Ascending aorta (tissue), 2 donors: ENCODE results near the gene IL1RAP. TPM values are rescaled to one million over a fixed set of nuclear protein-coding genes. Genes with fewer than 3 reads are reported as not detected.

Experiments used
- DNase-seq, 2 donors: peaks; one replicate each; pipeline ENCODE4 v3.0.0-alpha.2; 2019; ENCODE audit warnings: low spot score in 2 of 2
- H3K27ac ChIP-seq, 2 donors: fragments of 200-600 bp; sonication (generic); one replicate each; pipeline ENCODE4 v1.5.1; 2016 to 2017; ENCODE audit warnings: mild to moderate bottlenecking in 1 of 2
- H3K27me3 ChIP-seq: fragments of 200-600 bp; sonication (generic); one replicate; pipeline ENCODE4 v1.5.1; 2017
- H3K36me3 ChIP-seq, 2 donors: fragments of 200-600 bp; sonication (generic); one replicate each; pipeline ENCODE4 v1.5.1; 2016
- H3K4me1 ChIP-seq, 2 donors: fragments of 200-600 bp; sonication (generic); one replicate each; pipeline ENCODE4 v1.5.1; 2016 to 2017; ENCODE audit warnings: mild to moderate bottlenecking in 1 of 2
- H3K4me3 ChIP-seq, 2 donors: fragments of 200-600 bp; sonication (generic); one replicate each; pipeline ENCODE4 v1.5.1; 2016 to 2017; ENCODE audit warnings: mild to moderate bottlenecking in 1 of 2
- H3K9me3 ChIP-seq, 2 donors: fragments of 200-600 bp; sonication (generic); one replicate each; pipeline ENCODE4 v1.5.1; 2016
- CTCF ChIP-seq, 3 experiments: fragments of 200-600 bp in 2 of 3; fragments of 450-650 bp in 1 of 3; sonication (generic) in 2 of 3; IDR thresholded peaks; one replicate each; pipeline ENCODE4 v1.5.1; 2016 to 2019; ENCODE audit warnings: antibody characterized with exemption in 3 of 3, mild to moderate bottlenecking in 1 of 3, moderate library complexity in 1 of 3
- intact Hi-C: fragments of 100-400 bp; cut with DNase I; formaldehyde crosslinking; loops from one replicate; pipeline ENCODE4 v1.15.1; 2023
- total RNA-seq: library from RNA; depleted of rRNA; stranded (reverse); fragments of >200 nt; gene quantifications from one replicate; pipeline ENCODE4 v1.1.0, GENCODE V29; 2016

Gene IL1RAP
- total RNA-seq, 1 donor from 2014 or later = 12.8 TPM

- Histone ChIP-seq H3K9me3 (no peaks in the 10 kb centered on the region), H3K4me1 (no peaks in the 10 kb centered on the region), H3K4me3 (no peak overlapping the region), H3K27ac (no peak overlapping the region), H3K27me3 (no peaks in the 10 kb centered on the region), H3K36me3 (no peaks in the 10 kb centered on the region)
- no peak for DNase-seq
- TF ChIP-seq CTCF (IDR thresholded peaks at IDR 0.05) = no peak
- intact Hi-C loops = no loop called here
These were observed 65.7 kb downstream of the IL1RAP start for GRCh38 chr3:190579514-190580137.

DNA sequence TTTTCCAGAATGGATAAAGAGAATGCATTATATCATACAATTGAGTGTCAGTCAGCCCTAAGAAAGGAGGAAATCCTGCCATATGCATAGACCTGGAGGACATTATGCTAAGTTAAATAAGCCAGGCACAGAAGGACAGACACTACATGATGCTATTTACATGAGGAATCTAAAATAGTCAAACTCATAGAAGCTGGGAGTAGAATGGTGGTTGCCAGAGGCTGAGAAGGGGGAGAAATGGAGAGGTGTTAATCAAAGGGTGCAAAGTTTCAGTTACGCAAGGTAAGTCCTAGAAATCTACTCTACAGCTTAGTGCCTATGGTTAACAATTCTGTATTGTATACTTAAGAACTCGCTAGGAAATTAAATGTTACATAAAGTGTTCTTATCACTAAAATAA lies 66.5 kb downstream of the IL1RAP start:
- H3K4me3 ChIP-seq = no peak overlapping the region
- intact Hi-C loops = no loop called here
- H3K27ac ChIP-seq = no peak overlapping the region
- no peaks in the 10 kb centered on the region for H3K27me3 ChIP-seq
- H3K4me1 ChIP-seq = no peaks in the 10 kb centered on the region
- DNase-seq = no peak
- H3K36me3 ChIP-seq = no peaks in the 10 kb centered on the region
- TF ChIP-seq CTCF (IDR thresholded peaks at IDR 0.05) = no peak
- H3K9me3 ChIP-seq = no peaks in the 10 kb centered on the region

DNA sequence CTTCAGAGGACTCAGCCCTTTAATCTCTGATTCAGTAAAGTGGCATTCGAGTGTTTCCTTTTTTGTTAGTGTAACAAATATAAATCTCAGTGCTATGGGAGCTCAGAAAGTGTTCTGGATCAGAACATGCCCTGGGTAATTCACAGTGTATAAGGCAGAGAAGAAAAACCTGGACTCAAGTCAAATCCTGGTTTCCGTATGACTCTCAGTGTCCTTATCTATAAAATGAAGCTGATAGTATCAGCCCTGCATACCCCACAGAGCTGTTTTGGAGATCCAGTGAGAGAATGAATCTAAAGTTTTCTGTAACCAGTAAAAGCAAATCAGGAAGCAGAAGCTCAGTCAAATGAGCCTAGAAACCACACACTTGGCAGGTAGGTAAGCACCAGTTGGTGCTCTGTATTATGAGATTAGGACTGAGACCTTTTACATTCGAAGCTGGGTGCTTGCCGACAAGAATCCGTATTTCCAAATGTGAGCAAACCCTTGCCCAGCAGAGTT lies 67.2 kb downstream of the IL1RAP start:
- DNase-seq = no peak
- H3K4me3 ChIP-seq = no peak overlapping the region
- no peaks in the 10 kb centered on the region for H3K4me1 ChIP-seq
- intact Hi-C loops = no loop called here
- no peaks in the 10 kb centered on the region for H3K36me3 ChIP-seq
- H3K27me3 ChIP-seq = no peaks in the 10 kb centered on the region
- H3K9me3 ChIP-seq = no peaks in the 10 kb centered on the region
- no peak overlapping the region for H3K27ac ChIP-seq
- no peak for TF ChIP-seq CTCF (IDR thresholded peaks at IDR 0.05)

GRCh38 chr3:190582667-190583066 lies 68.8 kb downstream of the IL1RAP start:
- H3K27ac ChIP-seq = no peak overlapping the region
- H3K27me3 ChIP-seq = no peaks in the 10 kb centered on the region
- no peak for DNase-seq
- no peaks in the 10 kb centered on the region for H3K9me3 ChIP-seq
- no peaks in the 10 kb centered on the region for H3K36me3 ChIP-seq
- intact Hi-C loops = no loop called here
- H3K4me1 ChIP-seq = no peaks in the 10 kb centered on the region
- no peak overlapping the region for H3K4me3 ChIP-seq
- no peak for TF ChIP-seq CTCF (IDR thresholded peaks at IDR 0.05)

DNA sequence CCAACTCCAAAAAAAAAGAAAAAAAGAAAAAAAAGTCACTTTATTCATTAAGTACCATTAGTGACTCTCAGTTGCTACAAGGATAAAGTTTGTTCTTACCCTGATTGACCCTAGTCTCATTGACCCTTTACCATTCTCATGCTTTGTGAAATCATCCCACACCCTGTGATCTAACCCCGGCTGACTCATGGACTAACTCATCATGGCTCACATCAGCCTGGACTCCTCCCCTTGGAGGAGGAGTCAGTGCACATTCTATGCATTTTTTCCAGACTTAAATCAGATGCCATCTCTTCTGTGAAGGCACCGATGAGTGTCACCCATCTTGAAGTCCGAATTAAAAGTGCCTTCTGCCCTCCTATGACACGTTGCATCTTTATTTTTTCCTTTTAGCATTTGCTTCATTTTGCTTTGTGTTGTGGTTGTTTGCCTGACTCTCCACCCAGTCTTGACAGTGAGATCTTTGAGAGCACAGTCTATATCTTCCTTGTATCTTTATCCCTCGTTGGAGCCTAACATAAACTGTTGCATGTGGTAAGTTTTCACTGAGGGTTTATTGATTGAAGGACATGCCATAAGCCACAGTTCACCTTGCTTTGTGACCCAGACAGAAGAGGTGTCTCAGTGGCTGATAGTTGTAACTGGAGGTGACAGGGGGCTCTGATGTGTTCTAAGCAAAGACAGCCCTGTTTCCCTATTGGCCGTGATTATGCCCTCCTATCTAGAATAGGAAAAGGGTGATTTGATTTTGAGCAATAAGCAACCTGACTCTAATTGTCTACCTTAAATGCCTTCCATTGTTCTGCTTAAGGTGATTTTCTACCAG lies 72.1 kb downstream of the IL1RAP start:
- Histone ChIP-seq H3K4me1 (no peaks in the 10 kb centered on the region), H3K36me3 (no peaks in the 10 kb centered on the region), H3K27me3 (no peaks in the 10 kb centered on the region), H3K9me3 (no peaks in the 10 kb centered on the region), H3K27ac (no peak overlapping the region), H3K4me3 (no peak overlapping the region)
- DNase-seq = no peak
- no peak for TF ChIP-seq CTCF (IDR thresholded peaks at IDR 0.05)
- intact Hi-C loops = no loop called here
